Muscle layer of duodenum (tissue), 2 donors: ENCODE results near the gene DNAH6.

Experiments
- H3K27ac ChIP-seq: one replicate; pipeline ENCODE4 v1.7.0; 2013; ENCODE audit warnings: mild to moderate bottlenecking, low read length
- H3K27me3 ChIP-seq: one replicate; pipeline ENCODE4 v1.7.0; 2013; ENCODE audit warnings: low read depth, mild to moderate bottlenecking, control low read depth, low read length
- H3K36me3 ChIP-seq, 2 donors: one replicate each; pipeline ENCODE4 v1.7.0; 2013; ENCODE audit warnings: low read length in 2 of 2, control low read depth in 1 of 2, mild to moderate bottlenecking in 1 of 2; ENCODE audit not compliant: insufficient read depth in 2 of 2, control insufficient read depth in 1 of 2
- H3K4me1 ChIP-seq, 2 donors: one replicate each; pipeline ENCODE4 v1.7.0; 2013; ENCODE audit warnings: low read length in 2 of 2, mild to moderate bottlenecking in 2 of 2, control low read depth in 1 of 2, moderate library complexity in 1 of 2; ENCODE audit not compliant: insufficient read depth in 2 of 2, control insufficient read depth in 1 of 2
- H3K4me3 ChIP-seq, 2 donors: one replicate each; pipeline ENCODE4 v1.7.0; 2013; ENCODE audit warnings: low read length in 2 of 2, low read depth in 1 of 2, mild to moderate bottlenecking in 1 of 2
- H3K9me3 ChIP-seq, 2 donors: one replicate each; pipeline ENCODE4 v1.7.0; 2013; ENCODE audit warnings: low read length in 2 of 2, control low read depth in 1 of 2, mild to moderate bottlenecking in 1 of 2; ENCODE audit not compliant: control insufficient read depth in 1 of 2
- donor health status: healthy.

The DNAH6 gene

DNA sequence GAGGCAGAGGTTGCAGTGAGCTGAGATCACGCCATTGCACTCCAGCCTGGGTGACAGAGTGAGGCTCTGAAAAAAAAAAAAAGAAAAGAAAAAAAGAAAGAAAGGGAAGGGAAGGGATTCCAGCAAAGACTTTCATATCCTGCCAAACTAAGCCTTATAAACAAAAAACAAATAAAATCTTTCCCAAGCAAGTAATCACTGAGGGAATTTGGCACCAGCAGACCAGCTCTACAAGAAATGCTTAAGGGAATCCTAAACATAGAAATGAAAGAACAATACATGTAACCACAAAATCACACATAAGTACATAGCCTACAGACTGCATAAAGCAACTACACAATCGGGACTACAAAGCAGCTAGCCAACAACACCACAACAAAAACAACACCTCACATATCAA lies 285.5 kb downstream of the DNAH6 start:
- Histone ChIP-seq H3K4me3 (no peak overlapping the region), H3K4me1 (no peaks in the 10 kb centered on the region), H3K9me3 (peaks cover 0 to 4% of the 10 kb centered on the region in 2 donors)

DNA sequence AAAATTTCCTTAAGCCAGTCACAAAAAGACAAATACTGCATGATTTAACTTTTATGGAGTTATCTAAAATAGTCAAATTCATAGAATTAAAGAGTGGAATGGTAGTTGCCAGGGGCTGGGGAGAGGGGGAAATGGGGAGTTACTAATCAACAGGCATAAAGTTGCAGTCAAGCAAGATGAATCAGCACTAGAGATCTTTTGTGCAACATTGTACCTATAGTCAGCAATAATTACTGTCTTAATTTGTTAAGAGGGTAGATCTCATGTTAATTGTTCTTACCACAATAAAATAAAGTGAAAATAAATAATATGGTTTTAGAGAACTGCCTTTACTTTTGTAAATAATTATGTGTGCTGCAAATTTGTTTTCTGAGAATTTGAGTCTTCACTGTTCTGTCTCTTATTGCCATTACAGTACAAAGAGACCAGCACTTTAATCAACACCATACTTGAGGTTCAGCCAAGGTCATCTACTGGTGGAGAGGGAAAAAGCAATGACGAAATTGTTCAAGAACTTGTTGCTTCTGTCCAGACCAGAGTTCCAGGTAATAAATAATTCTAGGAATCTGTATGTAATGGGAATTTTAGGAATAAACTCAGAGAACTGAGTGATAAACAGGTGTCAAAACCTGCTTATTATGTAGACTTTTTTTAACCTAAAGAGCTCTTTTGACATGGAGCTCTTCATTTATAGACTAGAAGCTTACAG lies 289.1 kb downstream of the DNAH6 start:
- no peak overlapping the region for H3K4me3 ChIP-seq
- peaks cover 0 to 4% of the 10 kb centered on the region in 2 donors for H3K9me3 ChIP-seq
- no peaks in the 10 kb centered on the region for H3K4me1 ChIP-seq
- H3K27me3 ChIP-seq, result no peaks in the 10 kb centered on the region
- no peaks in the 10 kb centered on the region for H3K36me3 ChIP-seq
- H3K27ac ChIP-seq, result no peak overlapping the region

More for the DNA sequence above, 285.5 kb downstream of the DNAH6 start:
- H3K36me3 ChIP-seq, result no peaks in the 10 kb centered on the region
- H3K27ac ChIP-seq, result no peak overlapping the region
- H3K27me3 ChIP-seq, result no peaks in the 10 kb centered on the region

DNA sequence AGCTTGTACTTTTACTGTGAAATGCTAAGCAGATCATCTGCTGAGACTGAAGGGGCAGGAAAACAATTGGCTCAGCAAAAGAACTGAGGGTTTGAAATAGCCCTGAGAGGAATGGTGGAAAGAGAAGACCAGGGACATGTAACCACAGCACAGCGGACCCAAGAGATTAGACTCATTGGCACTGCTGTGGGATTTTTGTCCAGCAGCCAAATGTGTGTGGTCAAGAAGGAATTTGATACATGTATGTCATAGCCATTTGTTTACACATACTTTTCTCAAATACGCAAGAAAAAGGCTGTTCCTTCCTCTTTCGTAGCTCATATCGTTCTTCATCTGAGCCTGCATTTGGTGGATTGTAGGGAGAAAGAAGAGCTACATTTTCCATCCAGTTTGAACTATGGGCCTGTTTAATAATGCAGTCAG lies 290.8 kb downstream of the DNAH6 start:
- Histone ChIP-seq H3K4me3 (no peak overlapping the region), H3K36me3 (no peaks in the 10 kb centered on the region), H3K4me1 (no peaks in the 10 kb centered on the region), H3K9me3 (peaks cover 0 to 1% of the 10 kb centered on the region in 2 donors), H3K27ac (no peak overlapping the region), H3K27me3 (no peaks in the 10 kb centered on the region)

DNA sequence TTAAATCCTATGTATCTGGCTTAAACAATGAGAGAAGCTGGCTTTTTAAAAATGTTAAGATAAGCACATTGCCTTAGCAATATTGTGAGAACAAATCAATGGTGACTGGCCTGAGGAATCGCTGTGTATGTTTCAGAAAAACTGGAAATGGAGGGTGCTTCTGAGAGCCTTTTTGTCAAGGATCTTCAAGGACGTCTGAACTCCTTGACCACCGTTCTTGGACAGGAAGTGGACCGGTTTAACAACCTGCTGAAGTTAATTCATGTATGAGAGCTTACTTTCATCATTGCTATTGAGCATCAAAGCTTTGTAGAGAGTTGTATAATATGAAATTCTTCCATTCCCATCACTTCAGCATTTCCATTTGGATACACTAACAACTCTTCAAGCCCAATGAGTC lies 292.0 kb downstream of the DNAH6 start:
- Histone ChIP-seq H3K27ac (no peak overlapping the region), H3K4me1 (no peaks in the 10 kb centered on the region), H3K27me3 (no peaks in the 10 kb centered on the region), H3K36me3 (no peaks in the 10 kb centered on the region), H3K4me3 (no peak overlapping the region), H3K9me3 (no peaks in the 10 kb centered on the region)

DNA sequence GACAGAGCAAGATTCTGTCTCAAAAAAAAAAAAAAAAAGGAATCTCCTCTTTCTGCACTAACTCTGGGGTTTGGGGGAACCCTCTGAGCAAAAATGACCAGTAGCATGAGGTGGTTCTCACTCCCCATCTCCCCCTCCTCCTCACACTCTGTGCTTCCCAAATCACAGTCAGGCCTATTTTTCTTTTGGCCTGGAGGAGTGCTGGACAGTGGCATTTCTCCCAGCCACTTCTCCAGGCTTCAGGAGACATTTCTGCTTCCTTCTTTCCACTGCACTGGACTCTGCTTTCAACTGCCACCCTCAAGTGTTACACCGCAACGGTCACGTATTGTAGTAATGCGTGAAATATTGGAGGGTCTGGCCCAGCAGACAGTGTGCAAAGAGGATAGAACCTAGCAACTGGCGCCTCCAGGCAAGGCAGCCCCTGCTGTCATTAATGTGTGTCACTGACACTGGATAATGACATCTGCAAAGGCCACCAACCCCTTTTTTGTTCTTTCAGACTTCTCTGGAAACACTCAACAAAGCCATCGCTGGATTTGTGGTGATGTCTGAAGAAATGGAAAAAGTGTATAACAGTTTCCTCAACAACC lies 295.6 kb downstream of the DNAH6 start:
- H3K9me3 ChIP-seq, result no peaks in the 10 kb centered on the region
- H3K4me1 ChIP-seq, result no peaks in the 10 kb centered on the region
- no peaks in the 10 kb centered on the region for H3K27me3 ChIP-seq
- no peak overlapping the region for H3K4me3 ChIP-seq
- no peak overlapping the region for H3K27ac ChIP-seq
- no peaks in the 10 kb centered on the region for H3K36me3 ChIP-seq

DNA sequence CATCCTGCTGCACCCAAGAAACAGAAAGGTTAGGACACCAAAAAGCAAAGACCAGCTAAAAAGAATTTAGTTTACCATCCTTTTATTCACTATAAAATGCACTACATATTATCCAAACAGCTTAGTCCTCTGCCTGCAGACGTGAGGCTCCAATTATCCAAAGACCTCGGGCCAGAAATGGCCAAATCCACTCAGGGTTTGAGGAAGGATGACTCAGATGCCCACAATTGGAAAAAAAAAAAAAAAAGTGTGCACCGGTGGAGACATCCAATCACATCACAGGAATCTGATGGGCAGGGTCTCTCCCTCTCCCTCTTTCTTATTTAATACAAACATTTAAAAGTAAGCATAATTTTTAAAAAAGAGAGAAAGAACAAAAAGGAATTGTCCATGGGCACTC lies 298.8 kb downstream of the DNAH6 start:
- Histone ChIP-seq H3K27ac (no peak overlapping the region), H3K27me3 (no peaks in the 10 kb centered on the region), H3K4me1 (no peaks in the 10 kb centered on the region), H3K36me3 (no peaks in the 10 kb centered on the region), H3K9me3 (no peaks in the 10 kb centered on the region), H3K4me3 (no peak overlapping the region)

DNA sequence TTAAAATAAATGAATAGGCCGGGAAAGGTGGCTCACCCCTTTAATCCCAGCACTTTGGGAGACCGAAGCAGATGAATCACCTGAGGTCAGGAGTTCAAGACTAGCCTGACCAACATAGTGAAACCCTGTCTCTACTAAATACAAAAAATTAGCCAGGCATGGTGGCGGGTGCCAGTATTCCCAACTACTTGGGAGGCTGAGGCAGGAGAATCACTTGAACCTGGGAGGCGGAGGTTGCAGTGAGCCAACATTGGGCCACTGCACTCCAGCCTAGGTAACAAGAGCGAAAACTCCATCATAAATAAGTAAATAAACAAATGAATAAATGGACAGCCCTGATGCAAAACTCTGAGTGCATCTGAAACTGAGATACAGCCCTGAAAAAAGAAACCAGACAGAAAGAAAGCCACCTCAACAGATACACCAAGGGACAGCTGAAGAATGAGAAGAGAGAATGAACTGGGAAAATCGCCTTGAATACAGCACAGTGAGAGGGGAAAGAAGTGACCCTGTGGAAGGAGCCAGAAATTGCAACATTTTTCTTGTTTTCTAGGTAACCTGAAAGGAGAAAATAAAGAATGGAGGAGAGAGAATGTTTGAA lies 300.2 kb downstream of the DNAH6 start:
- H3K27ac ChIP-seq, result no peak overlapping the region
- no peaks in the 10 kb centered on the region for H3K36me3 ChIP-seq
- no peaks in the 10 kb centered on the region for H3K4me1 ChIP-seq
- no peak overlapping the region for H3K4me3 ChIP-seq
- H3K27me3 ChIP-seq, result no peaks in the 10 kb centered on the region
- H3K9me3 ChIP-seq, result no peaks in the 10 kb centered on the region

DNA sequence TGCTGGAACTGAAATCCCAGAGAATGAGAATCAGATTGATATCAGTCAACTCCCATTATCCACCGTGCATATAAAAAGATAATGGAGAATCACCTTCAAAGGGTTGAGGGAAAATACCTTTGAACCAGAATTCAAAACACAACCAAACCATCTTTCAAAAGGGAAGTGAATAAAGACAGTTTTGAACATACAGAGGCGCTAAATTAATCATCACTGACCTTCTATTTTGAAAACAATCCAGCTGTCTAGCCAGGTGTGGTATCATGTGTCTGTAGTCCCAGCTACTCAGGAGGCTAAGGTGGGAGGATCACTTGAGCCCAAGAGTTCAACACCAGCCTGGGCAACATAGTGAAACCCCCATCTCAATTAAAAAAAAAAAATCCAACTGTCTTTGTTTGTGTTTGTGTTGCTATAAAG lies 300.9 kb downstream of the DNAH6 start:
- Histone ChIP-seq H3K4me1 (no peaks in the 10 kb centered on the region), H3K36me3 (no peaks in the 10 kb centered on the region), H3K9me3 (no peaks in the 10 kb centered on the region), H3K27me3 (no peaks in the 10 kb centered on the region), H3K4me3 (no peak overlapping the region), H3K27ac (no peak overlapping the region)

DNA sequence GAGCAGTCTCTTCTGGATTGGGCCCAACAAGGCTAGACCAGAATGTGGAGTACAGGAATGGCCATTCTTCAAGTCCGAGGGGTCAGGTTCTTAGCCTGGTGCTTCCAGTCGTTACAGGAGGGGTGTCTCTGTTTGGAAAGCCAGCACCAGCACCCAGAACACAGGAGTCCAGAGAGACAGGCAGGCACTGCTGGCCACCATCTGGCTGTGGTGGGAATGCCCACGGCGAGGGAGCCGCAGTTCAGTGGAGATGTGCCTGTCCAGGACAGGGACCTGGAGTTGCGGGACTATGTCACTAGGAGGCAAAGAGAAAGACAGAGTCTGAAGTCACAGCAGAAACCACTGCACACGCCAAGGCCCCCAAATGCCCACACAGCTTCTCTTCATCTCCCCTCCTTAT lies 305.5 kb downstream of the DNAH6 start:
- no peaks in the 10 kb centered on the region for H3K36me3 ChIP-seq
- H3K9me3 ChIP-seq, result no peaks in the 10 kb centered on the region
- no peaks in the 10 kb centered on the region for H3K27me3 ChIP-seq
- no peaks in the 10 kb centered on the region for H3K4me1 ChIP-seq
- no peak overlapping the region for H3K27ac ChIP-seq
- no peak overlapping the region for H3K4me3 ChIP-seq

DNA sequence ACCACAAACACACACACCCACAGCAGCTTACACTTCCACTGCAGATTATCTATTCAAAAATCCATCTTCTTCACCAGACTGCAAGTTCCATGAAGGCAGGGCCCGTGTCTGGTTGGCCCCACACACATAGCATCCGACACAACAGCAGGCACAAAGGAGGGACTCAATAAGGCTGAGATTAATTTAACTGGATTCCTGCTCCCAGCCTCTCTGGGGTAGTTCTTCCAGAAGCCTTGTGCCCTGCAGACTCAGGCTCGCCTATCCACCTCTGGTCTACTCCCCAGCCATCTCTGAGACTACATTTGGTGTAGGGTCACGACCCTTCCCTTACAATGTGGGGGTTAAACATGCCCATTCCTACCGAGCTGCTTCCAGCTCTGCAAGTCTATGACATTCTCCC lies 306.9 kb downstream of the DNAH6 start:
- H3K9me3 ChIP-seq, result no peaks in the 10 kb centered on the region
- H3K27ac ChIP-seq, result no peak overlapping the region
- H3K36me3 ChIP-seq, result no peaks in the 10 kb centered on the region
- no peaks in the 10 kb centered on the region for H3K27me3 ChIP-seq
- H3K4me3 ChIP-seq, result no peak overlapping the region
- H3K4me1 ChIP-seq, result no peaks in the 10 kb centered on the region

DNA sequence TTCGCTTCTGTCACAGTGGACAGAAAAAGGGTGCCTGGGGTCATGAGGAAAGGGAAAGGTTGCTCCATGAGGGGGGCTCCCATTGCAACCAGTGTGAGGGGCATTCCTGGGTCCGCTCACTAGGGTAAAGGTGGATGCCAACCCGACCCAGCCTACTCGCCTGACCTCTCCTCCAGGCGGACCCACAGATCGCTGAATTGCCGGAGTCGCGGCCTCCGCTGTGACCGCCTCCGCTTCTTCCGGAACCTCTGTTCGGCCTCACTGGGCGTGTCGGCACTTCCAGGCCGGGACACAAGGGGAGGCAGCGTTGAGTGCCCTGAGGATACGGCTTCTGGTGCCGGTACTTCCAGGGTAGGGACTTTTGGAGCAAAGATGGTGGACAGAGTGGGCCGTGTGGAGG lies 307.5 kb downstream of the DNAH6 start:
- no peaks in the 10 kb centered on the region for H3K4me1 ChIP-seq
- H3K36me3 ChIP-seq, result no peaks in the 10 kb centered on the region
- no peak overlapping the region for H3K4me3 ChIP-seq
- H3K27me3 ChIP-seq, result no peaks in the 10 kb centered on the region
- no peaks in the 10 kb centered on the region for H3K9me3 ChIP-seq
- no peak overlapping the region for H3K27ac ChIP-seq
